HG02610 (cell line): Measurements from ENCODE around the gene GMPPA.
A peak's percentile ranks its signal among the peaks of the same experiment; 100 is the strongest.

Experiments
- ATAC-seq: cut with Tn5 transposase; IDR thresholded peaks from one replicate; pipeline ENCODE4 v1.9.1; 2021; ENCODE audit warnings: mild to moderate bottlenecking, moderate library complexity; ENCODE audit not compliant: unreplicated experiment

Gene GMPPA

GRCh38 chr2:219517954-219518778, 19.5 kb downstream of the GMPPA start:
- no peak for ATAC-seq

DNA sequence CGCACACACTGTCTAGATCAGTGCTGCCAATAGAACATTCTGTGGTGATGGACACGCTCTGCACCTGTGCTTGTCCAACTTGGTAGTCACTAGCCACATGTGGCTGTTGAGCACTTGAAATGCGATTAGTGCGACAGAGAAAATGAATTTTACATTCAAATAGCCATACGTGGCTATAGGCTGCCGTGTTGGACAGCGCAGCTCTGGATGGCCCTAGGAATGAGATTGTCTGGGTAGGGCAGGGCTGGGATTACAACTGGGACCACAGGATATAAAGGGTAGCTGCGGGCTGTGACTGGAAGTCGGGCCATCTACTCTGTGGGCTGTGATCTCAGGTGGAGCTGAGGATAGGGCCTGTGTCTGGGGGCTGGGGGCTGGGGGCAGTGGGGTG, 20.8 kb downstream of the GMPPA start:
- ATAC-seq: no peak

GRCh38 chr2:219520079-219520478, 21.4 kb downstream of the GMPPA start:
- no peak for ATAC-seq

- no peak for ATAC-seq
These were observed 22.6 kb downstream of the GMPPA start for GRCh38 chr2:219521066-219521880.

GRCh38 chr2:219522111-219523030, 23.7 kb downstream of the GMPPA start:
- ATAC-seq: no peak

- ATAC-seq: no peak
These were observed 24.5 kb downstream of the GMPPA start for GRCh38 chr2:219523031-219523671.

GRCh38 chr2:219524817-219525216, 26.1 kb downstream of the GMPPA start:
- ATAC-seq: no peak

GRCh38 chr2:219525533-219526232, 27.0 kb downstream of the GMPPA start:
- no peak for ATAC-seq

GRCh38 chr2:219526320-219527075, 27.8 kb downstream of the GMPPA start:
- no peak for ATAC-seq

DNA sequence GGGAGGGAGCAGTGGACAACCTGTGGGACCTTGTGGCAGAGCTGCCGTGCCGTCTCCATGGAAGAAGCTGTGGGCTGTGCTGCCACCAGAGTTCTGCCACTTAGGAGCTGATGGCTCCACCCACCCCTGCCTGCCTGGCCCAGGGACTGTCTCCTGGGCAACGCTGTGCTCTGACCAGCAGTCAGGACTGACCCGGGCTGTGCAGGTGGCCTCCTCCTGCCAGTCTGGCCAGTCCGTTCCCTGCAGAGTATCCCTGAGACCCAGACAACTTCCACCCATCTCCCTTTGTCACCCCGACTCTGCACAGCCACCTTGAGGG, 28.3 kb downstream of the GMPPA start:
- no peak for ATAC-seq

- no peak for ATAC-seq
These were observed 28.8 kb downstream of the GMPPA start for GRCh38 chr2:219527472-219527871.

DNA sequence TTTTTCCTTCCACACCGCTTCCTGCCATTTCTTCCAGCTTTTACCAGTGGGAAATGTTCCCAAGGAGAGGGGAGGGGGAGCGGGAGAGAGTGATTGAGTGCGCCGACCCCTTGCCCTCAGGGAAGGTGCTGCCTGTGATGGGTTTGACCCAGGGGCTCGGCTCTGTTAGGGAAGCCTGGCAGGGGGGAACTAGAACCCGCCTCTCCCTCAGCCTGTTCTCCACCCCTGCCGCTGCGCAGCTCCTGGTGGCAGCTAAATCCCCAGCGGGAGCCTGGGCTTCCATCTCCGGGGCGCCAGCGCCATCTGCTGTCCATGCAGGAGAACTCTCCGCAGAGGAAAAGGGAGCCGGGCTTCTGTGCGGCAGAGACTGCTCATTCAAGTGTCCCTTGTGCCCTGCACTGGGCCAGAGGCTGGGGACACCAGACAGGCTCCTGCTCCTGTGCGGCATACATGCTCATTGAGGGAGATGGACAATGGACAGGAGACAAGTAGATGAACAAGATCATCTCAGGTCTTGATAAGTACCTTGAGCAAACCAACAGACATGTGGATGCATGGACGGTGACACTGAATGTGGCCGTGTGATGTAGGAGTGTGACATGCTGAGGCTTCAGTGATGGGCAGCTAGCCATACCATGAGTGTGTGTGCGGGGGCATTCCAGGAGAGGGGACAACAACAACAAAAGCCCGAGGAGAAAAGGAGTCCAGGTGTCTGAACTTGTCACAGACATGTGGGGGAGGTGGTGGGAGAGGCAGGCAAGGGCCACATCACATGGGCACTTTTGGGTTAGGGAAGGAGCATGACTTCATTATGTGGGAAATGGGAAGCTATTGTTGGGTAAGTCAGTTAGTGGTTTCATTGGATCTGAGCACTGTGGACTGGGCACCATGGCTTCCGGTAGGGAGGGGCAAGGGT, 31.6 kb downstream of the GMPPA start:
- peak; percentile 82 for ATAC-seq

- ATAC-seq: no peak
These were observed 33.1 kb downstream of the GMPPA start for GRCh38 chr2:219531639-219532377.

GRCh38 chr2:219532378-219532649, 33.6 kb downstream of the GMPPA start:
- ATAC-seq: no peak

DNA sequence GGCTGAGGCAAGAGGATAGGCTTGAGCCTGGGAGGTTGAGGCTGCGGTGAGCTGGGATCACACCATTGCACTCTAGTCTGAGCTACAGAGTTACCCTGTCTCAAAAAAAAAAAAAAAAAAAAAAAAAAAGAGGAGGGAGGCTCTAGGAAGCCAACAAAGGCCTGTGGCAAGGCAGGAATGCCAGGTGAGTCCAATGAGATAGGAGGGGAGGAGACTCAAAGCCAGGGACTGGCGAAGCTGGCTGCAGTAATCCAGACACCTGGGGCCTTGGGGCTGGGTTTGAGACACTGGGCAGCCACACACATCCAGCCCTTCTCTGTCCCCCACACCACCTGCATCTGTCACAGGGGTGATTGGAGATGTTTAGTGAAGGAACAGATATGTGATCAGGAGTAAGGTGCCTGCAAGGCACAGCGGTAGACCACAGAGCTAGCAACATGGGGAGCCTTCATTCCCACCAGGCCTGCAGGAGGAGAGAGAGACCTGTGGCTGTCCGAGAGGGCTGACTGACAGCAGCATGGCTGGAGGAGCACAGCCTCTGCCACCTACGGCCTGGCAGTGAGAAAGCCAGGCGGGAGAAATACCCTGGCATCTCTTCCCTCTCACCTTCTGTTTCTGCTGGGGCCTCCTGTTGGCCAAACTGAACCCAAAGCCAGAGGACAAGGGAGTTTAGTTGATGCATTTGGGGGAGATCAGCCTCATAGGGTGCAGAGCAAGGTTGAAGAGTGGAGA, 35.4 kb downstream of the GMPPA start:
- ATAC-seq: no peak

GRCh38 chr2:219536425-219536824, 37.7 kb downstream of the GMPPA start:
- ATAC-seq: no peak

DNA sequence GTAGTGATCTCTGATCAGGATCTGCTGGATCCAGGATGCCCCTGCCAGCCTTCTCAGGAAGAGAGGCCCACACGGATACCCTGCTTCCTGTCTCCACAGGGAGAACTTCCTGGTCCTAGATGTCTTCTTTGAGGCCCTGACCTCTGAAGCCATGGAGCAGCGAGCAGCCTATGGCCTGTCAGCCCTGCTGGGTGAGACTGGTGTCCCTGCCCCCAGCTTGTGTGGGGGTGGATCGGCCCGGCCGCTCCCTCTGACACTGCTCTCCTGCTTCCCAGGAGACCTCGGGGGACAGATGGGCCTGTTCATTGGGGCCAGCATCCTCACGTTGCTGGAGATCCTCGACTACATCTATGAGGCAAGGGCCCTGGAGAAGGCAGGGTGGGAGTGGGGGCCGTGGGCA, 38.3 kb downstream of the GMPPA start:
- no peak for ATAC-seq
